ACC112 (cell line): ENCODE results near the gene HOXB6.
A peak's percentile ranks its signal among the peaks of the same experiment; 100 is the strongest.

ENCODE experiments used
- H2AFZ ChIP-seq: fragments of 200-600 bp; sonication (generic); one replicate; pipeline ENCODE4 v1.6.0; 2017; ENCODE audit warnings: antibody characterized with exemption, low read length; ENCODE audit not compliant: unreplicated experiment
- H3K27ac ChIP-seq: fragments of 200-600 bp; sonication (generic); 2 replicates; pipeline ENCODE4 v1.5.1; 2014; ENCODE audit warnings: low read depth, mild to moderate bottlenecking, antibody characterized with exemption, low read length, moderate library complexity
- H3K27me3 ChIP-seq: fragments of 200-600 bp; sonication (generic); 2 replicates; pipeline ENCODE4 v1.6.1; 2014; ENCODE audit warnings: mild to moderate bottlenecking, antibody characterized with exemption, low read length, moderate library complexity, mixed read lengths; ENCODE audit not compliant: insufficient read depth
- H3K36me3 ChIP-seq: fragments of 200-600 bp; sonication (generic); 2 replicates; pipeline ENCODE4 v1.6.1; 2016; ENCODE audit warnings: mild to moderate bottlenecking, antibody characterized with exemption, low read length, moderate library complexity, mixed read lengths; ENCODE audit not compliant: insufficient read depth
- H3K4me1 ChIP-seq: fragments of 200-600 bp; sonication (generic); one replicate; pipeline ENCODE4 v1.6.1; 2016; ENCODE audit warnings: low read length, mixed read lengths; ENCODE audit not compliant: insufficient read depth, unreplicated experiment, control insufficient read depth
- H3K4me3 ChIP-seq: fragments of 200-600 bp; sonication (generic); 2 replicates; pipeline ENCODE4 v1.5.1; 2014; ENCODE audit warnings: mild to moderate bottlenecking, low read depth, low read length
- H3K79me2 ChIP-seq: fragments of 200-600 bp; sonication (generic); one replicate; pipeline ENCODE4 v1.6.0; 2016; ENCODE audit warnings: low read length; ENCODE audit not compliant: control insufficient read depth, unreplicated experiment, insufficient read depth

HOXB6 gene

DNA sequence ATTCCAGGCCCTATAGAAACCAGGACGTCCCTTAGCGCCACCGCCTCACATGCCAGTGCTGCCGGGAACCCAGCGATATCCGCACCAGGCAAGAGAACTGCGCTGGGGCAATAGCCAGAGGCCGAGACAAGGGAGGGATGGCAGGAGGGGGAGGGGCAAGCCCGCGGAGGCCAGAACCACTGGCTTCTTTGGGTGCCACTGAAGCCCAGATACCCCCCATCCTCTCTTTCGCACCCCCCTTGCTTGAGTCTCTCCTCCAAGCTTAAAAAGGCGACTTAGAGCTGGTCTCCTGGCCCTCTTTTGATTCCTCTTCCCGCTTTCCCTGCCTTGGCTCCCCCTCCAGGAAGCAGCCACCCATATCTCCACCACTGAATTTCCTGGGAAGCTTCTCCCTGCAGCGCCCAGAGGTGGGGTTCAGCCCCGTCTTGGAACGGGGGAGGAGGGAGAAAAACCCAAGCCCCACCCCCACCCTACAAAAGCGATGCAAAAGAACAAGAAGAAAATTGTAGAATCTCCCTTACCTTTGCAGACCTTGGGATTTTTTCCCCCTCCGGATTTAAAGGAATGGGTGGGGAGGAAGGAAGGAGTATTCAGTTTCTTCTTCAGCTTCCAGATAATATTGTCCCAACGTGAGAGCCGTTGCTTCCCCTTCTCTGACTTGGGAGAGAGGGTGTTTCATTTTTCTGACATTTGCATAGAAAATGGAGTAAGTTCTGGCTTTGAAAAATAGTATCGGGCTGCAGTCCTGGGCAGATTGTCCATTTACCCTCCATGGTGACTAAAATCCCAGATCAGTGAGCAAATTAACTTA lies 622 bp downstream of the HOXB6 start:
- Histone ChIP-seq H2AFZ (no peak overlapping the region), H3K79me2 (no peaks in the 10 kb centered on the region), H3K36me3 (no peaks in the 10 kb centered on the region), H3K4me1 (no peaks in the 10 kb centered on the region), H3K27ac (no peak overlapping the region), H3K4me3 (no peak overlapping the region), H3K27me3 (peaks cover 98% of the 10 kb centered on the region)

- Histone ChIP-seq H3K4me1 (no peaks in the 10 kb centered on the region), H3K36me3 (no peaks in the 10 kb centered on the region), H3K27ac (no peak overlapping the region), H3K27me3 (peaks cover 100% of the 10 kb centered on the region), H2AFZ (no peak overlapping the region), H3K79me2 (no peaks in the 10 kb centered on the region), H3K4me3 (no peak overlapping the region)
These were observed 3.0 kb downstream of the HOXB6 start for GRCh38 chr17:48601539-48602425.

- Histone ChIP-seq H2AFZ (no peak overlapping the region), H3K4me3 (no peak overlapping the region), H3K4me1 (no peaks in the 10 kb centered on the region), H3K27me3 (peaks cover 100% of the 10 kb centered on the region), H3K36me3 (no peaks in the 10 kb centered on the region), H3K27ac (no peak overlapping the region), H3K79me2 (no peaks in the 10 kb centered on the region)
These were observed 3.6 kb downstream of the HOXB6 start for GRCh38 chr17:48601207-48601538.

- H3K27me3 ChIP-seq, result peaks cover 100% of the 10 kb centered on the region
- no peak overlapping the region for H3K4me3 ChIP-seq
- no peaks in the 10 kb centered on the region for H3K4me1 ChIP-seq
- no peaks in the 10 kb centered on the region for H3K79me2 ChIP-seq
- no peak overlapping the region for H3K27ac ChIP-seq
- H2AFZ ChIP-seq, result no peak overlapping the region
- H3K36me3 ChIP-seq, result no peaks in the 10 kb centered on the region
These were observed 4.3 kb downstream of the HOXB6 start for GRCh38 chr17:48600244-48601098.

DNA sequence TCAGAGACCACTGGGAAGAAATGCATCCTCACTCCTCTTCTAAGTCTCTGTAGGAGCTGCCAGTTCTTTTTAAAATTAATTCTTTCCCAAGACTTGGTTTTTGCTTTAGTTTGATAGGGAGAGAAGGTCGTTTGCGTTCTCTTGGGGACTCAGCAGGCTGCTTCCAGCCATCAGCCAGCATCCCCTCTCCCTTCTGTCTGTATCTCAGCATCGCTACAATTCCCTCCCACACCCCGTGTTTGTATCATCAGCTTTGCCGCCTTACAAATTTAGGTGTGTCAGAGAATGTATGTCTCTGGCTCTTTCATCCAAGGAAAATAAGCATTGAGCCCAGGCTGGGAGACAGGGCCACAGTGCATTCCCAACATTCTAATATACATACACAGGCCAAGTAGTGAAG lies 5.4 kb downstream of the HOXB6 start:
- no peak overlapping the region for H2AFZ ChIP-seq
- no peaks in the 10 kb centered on the region for H3K79me2 ChIP-seq
- H3K27ac ChIP-seq, result no peak overlapping the region
- no peaks in the 10 kb centered on the region for H3K36me3 ChIP-seq
- peaks cover 100% of the 10 kb centered on the region for H3K27me3 ChIP-seq
- no peaks in the 10 kb centered on the region for H3K4me1 ChIP-seq
- H3K4me3 ChIP-seq, result no peak overlapping the region

GRCh38 chr17:48598736-48599135 lies 6.0 kb downstream of the HOXB6 start:
- Histone ChIP-seq H3K27me3 (peaks cover 100% of the 10 kb centered on the region), H3K4me3 (no peak overlapping the region), H3K36me3 (no peaks in the 10 kb centered on the region), H3K4me1 (no peaks in the 10 kb centered on the region), H2AFZ (no peak overlapping the region), H3K79me2 (no peaks in the 10 kb centered on the region), H3K27ac (no peak overlapping the region)

- Histone ChIP-seq H3K27me3 (peaks cover 99% of the 10 kb centered on the region), H3K36me3 (no peaks in the 10 kb centered on the region), H2AFZ (no peak overlapping the region), H3K79me2 (no peaks in the 10 kb centered on the region), H3K4me1 (no peaks in the 10 kb centered on the region), H3K27ac (no peak overlapping the region), H3K4me3 (peak overlapping the region; percentile 38; the same call in 1 of the 2 replicates)
These were observed 6.8 kb downstream of the HOXB6 start for GRCh38 chr17:48597778-48598631.

GRCh38 chr17:48597528-48597777 lies 7.3 kb downstream of the HOXB6 start:
- Histone ChIP-seq H3K4me1 (no peaks in the 10 kb centered on the region), H2AFZ (no peak overlapping the region)

GRCh38 chr17:48596735-48597527 lies 7.9 kb downstream of the HOXB6 start:
- Histone ChIP-seq H2AFZ (no peak overlapping the region), H3K27ac (no peak overlapping the region), H3K79me2 (no peaks in the 10 kb centered on the region), H3K4me1 (no peaks in the 10 kb centered on the region), H3K36me3 (no peaks in the 10 kb centered on the region), H3K4me3 (no peak overlapping the region), H3K27me3 (peaks cover 99% of the 10 kb centered on the region)

More at GRCh38 chr17:48597528-48597777, 7.3 kb downstream of the HOXB6 start:
- Histone ChIP-seq H3K27ac (no peak overlapping the region), H3K27me3 (peaks cover 99% of the 10 kb centered on the region), H3K36me3 (no peaks in the 10 kb centered on the region), H3K79me2 (no peaks in the 10 kb centered on the region), H3K4me3 (0 out of 2 replicates have a peak overlapping the region, but pooled peaks have one; percentile 38)
